ENCODE measurements around the gene CBX4. TPM values are rescaled to one million over a fixed set of nuclear protein-coding genes. Genes with fewer than 3 reads are reported as not detected.

Gene CBX4
- polyA plus RNA-seq, 1 donor (not counting 4 experiments of a cell fraction or from before 2014, with no cell fraction given): 7.0 TPM

GRCh38 chr17:79861413-79862216 is 22.4 kb upstream of the CBX4 start:
- no peak overlapping the region for H3K4me3 ChIP-seq (ENCODE audit: control insufficient read depth in 2 of 3, extremely low read depth in 1 of 3, insufficient read depth in 2 of 3, low read depth in 1 of 3, low read length in 3 of 3)
- no peak for TF ChIP-seq EZH2 (IDR thresholded peaks at IDR 0.05; ENCODE audit: low read length)
- no peak for TF ChIP-seq CTCF (optimal IDR thresholded peaks at IDR 0.05 in 1 of 3, IDR thresholded peaks at IDR 0.05 in 1 of 3, conservative IDR thresholded peaks at IDR 0.05 in 1 of 3; ENCODE audit: extremely low read depth in 1 of 3, insufficient read depth in 2 of 3, low read length in 3 of 3)
- H3K9ac ChIP-seq (ENCODE audit: control insufficient read depth, extremely low read depth, insufficient read depth, low read length): no peak overlapping the region
- FAIRE-seq: no peak
- peaks cover 13% of the 10 kb centered on the region for H3K27me3 ChIP-seq (ENCODE audit: control insufficient read depth, extremely low read depth, insufficient read depth, low read length)
- dilution Hi-C loops (cut with MboI; ENCODE audit: extremely low pct_ligation_motif_present, low sequenced_read_pairs): no loop called here
- no peaks in the 10 kb centered on the region for H4K20me1 ChIP-seq (ENCODE audit: control insufficient read depth, extremely low read depth, insufficient read depth, low read length)
- peaks cover 6% of the 10 kb centered on the region for H3K4me1 ChIP-seq (ENCODE audit: control insufficient read depth, extremely low read depth, insufficient read depth, low read length)
- H3K27ac ChIP-seq (ENCODE audit: control insufficient read depth, insufficient read depth, low read length): no peak overlapping the region
- H3K4me2 ChIP-seq (ENCODE audit: control insufficient read depth, extremely low read depth, insufficient read depth, low read depth, low read length): no peak overlapping the region
- H3K9me1 ChIP-seq (ENCODE audit: control insufficient read depth, extremely low read depth, insufficient read depth, low read length): no peaks in the 10 kb centered on the region
- no peak for DNase-seq (ENCODE audit: low read depth, low spot score)
- no peak overlapping the region for H2AFZ ChIP-seq (ENCODE audit: control insufficient read depth, low read length)
- no peaks in the 10 kb centered on the region for H3K9me3 ChIP-seq (ENCODE audit: control insufficient read depth, low read depth, low read length)
- no peaks in the 10 kb centered on the region for H3K79me2 ChIP-seq (ENCODE audit: control insufficient read depth, insufficient read depth, low read length)
- H3K36me3 ChIP-seq (ENCODE audit: control insufficient read depth in 2 of 2, extremely low read depth in 1 of 2, insufficient read depth in 2 of 2, low read length in 2 of 2): no peaks in the 10 kb centered on the region

- Histone ChIP-seq H3K9me3 (ENCODE audit: control insufficient read depth, low read depth, low read length) (no peaks in the 10 kb centered on the region), H3K4me1 (ENCODE audit: control insufficient read depth, extremely low read depth, insufficient read depth, low read length) (peaks cover 4% of the 10 kb centered on the region), H3K4me3 (ENCODE audit: control insufficient read depth in 2 of 3, extremely low read depth in 1 of 3, insufficient read depth in 2 of 3, low read depth in 1 of 3, low read length in 3 of 3) (no peak overlapping the region), H3K27me3 (ENCODE audit: control insufficient read depth, extremely low read depth, insufficient read depth, low read length) (peaks cover 6% of the 10 kb centered on the region), H2AFZ (ENCODE audit: control insufficient read depth, low read length) (no peak overlapping the region), H4K20me1 (ENCODE audit: control insufficient read depth, extremely low read depth, insufficient read depth, low read length) (no peaks in the 10 kb centered on the region), H3K36me3 (ENCODE audit: control insufficient read depth in 2 of 2, extremely low read depth in 1 of 2, insufficient read depth in 2 of 2, low read length in 2 of 2) (no peaks in the 10 kb centered on the region), H3K9me1 (ENCODE audit: control insufficient read depth, extremely low read depth, insufficient read depth, low read length) (no peaks in the 10 kb centered on the region), H3K27ac (ENCODE audit: control insufficient read depth, insufficient read depth, low read length) (no peak overlapping the region), H3K4me2 (ENCODE audit: control insufficient read depth, extremely low read depth, insufficient read depth, low read depth, low read length) (no peak overlapping the region), H3K79me2 (ENCODE audit: control insufficient read depth, insufficient read depth, low read length) (no peaks in the 10 kb centered on the region), H3K9ac (ENCODE audit: control insufficient read depth, extremely low read depth, insufficient read depth, low read length) (no peak overlapping the region)
- dilution Hi-C loops (cut with MboI; ENCODE audit: extremely low pct_ligation_motif_present, low sequenced_read_pairs): no loop called here
- TF ChIP-seq EZH2 (IDR thresholded peaks at IDR 0.05; ENCODE audit: low read length) (no peak), CTCF (optimal IDR thresholded peaks at IDR 0.05 in 1 of 3, IDR thresholded peaks at IDR 0.05 in 1 of 3, conservative IDR thresholded peaks at IDR 0.05 in 1 of 3; ENCODE audit: extremely low read depth in 1 of 3, insufficient read depth in 2 of 3, low read length in 3 of 3) (no peak)
- FAIRE-seq (no peak), DNase-seq (ENCODE audit: low read depth, low spot score) (no peak)
These were observed 20.7 kb upstream of the CBX4 start for GRCh38 chr17:79859676-79860615.

All from keratinocyte (primary cell).